Measurements from ENCODE around the gene GPR85. TPM values are rescaled to one million over a fixed set of nuclear protein-coding genes. Genes with fewer than 3 reads are reported as not detected.
"Not testable (repeated sequence)": the region's sequence is repeated elsewhere in the genome, so short reads cannot be mapped to it uniquely, and the experiment has no call there.

GPR85 gene, protein sequence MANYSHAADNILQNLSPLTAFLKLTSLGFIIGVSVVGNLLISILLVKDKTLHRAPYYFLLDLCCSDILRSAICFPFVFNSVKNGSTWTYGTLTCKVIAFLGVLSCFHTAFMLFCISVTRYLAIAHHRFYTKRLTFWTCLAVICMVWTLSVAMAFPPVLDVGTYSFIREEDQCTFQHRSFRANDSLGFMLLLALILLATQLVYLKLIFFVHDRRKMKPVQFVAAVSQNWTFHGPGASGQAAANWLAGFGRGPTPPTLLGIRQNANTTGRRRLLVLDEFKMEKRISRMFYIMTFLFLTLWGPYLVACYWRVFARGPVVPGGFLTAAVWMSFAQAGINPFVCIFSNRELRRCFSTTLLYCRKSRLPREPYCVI
- polyA plus RNA-seq (ENCODE audit: insufficient read length in 4 of 4): 1 to 10 TPM in 3 of 4 donors, under 1 TPM in 1; 0.93 to 1.6 (median 1.2) TPM

DNA sequence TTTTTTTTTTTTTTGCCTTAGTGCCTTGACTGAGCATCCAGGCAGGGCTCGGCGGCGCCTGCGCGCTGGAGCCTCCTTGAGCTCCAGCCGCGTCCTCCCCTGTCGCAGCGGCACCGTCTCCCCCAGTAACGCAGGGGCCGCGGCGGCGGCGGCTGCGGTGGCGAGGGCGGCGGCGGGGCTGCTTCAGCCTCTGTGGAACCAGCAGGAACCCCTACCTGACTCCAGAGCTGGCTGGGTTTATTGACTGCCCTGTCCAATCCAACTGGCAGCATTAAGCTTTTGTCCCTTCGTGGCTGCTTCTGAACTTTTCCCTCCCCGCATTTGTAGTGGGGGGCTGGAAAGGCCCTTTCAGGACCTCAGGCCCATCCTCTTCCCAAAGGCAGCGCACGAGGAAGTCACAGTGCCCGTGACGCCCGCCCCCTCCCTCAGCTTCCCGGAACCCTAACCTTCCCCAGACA, at the start of gene GPR85:
GPR85 (minus strand) TSS at position 397 of the 458 bp plus-strand sequence. CDS start 2,106 bp downstream, outside the sequence.
- DNase-seq (ENCODE audit: low read depth in 4 of 4, low spot score in 3 of 4): no peak

DNA sequence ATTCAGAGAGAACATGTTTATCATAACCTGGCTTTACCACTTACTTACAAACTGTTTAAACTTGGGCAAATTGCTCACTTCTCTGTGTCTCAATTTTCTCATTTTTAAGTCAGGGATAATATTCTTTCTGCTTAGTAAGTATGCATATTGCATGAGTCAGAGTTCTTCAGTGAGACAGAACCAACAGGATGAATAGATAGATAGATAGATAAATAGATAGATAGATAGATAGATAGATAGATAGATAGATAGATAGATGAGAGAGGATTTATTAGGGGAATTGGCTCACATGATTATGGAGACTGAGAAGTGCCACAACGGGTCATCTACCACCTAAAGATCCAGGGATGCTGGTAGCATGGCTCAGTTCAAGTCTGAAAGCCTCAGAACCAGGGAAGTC, 47.4 kb upstream of the GPR85 start:
- no peak for DNase-seq (ENCODE audit: low read depth in 4 of 4, low spot score in 3 of 4)

DNA sequence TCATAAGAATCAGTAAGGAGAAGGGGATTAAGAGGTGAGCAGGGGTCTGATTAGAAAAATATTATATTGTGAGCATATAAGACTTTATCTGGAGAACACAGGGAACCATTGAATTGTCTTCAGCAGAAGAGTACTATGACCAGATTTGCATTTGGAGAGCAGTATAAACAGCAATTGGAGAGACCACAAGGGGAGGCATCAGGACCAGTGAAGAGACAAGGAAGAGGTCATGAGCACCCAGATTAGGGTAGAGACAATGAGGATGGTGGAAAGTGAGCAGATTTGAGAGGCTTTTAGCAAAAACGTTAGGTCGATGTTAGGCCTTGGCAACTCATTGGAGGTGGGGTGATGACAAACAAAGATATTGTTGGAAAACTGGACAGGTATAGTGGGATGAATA, 44.7 kb upstream of the GPR85 start:
- DNase-seq (ENCODE audit: low read depth in 4 of 4, low spot score in 3 of 4): no peak

DNA sequence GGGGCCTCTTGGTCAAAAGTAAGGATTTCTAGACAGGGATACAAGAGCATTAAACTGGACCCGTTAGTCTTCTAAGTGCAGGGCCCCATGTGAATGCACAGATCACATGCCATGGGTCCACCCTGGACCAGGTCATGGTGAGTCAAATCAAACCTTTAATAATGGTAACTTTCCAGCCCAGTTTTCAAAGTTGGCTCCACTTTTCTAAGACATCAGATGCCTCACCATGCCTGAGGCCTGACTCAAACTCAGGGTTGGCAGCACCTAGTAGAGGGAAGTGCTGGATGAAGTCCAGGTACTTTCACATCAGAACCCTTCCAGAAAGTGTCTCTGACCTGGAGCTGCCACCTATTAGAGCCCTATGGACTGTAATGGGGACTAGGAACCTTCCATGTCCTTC, 41.4 kb upstream of the GPR85 start:
- no peak for DNase-seq (ENCODE audit: low read depth in 4 of 4, low spot score in 3 of 4)

DNA sequence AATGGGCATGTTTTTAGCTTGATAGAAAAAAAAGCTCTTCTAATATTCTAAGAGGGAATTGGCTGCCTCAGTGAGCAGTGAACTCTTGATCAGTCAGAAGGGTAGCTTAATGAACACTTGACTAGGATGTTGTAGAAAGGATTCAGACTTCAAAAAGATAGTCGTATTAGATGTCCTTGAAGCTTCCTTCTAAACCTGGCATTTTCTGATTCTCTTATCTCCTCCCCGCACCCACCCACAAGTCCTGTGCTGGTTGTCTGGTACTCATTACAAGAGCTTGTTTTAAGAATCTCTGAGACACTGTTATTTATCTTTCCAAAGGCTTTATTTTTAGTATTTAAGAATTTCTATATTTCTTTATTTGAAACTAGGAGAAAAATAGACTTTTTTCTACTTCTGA, 39.1 kb upstream of the GPR85 start:
- no peak for DNase-seq (ENCODE audit: low read depth in 4 of 4, low spot score in 3 of 4)

DNA sequence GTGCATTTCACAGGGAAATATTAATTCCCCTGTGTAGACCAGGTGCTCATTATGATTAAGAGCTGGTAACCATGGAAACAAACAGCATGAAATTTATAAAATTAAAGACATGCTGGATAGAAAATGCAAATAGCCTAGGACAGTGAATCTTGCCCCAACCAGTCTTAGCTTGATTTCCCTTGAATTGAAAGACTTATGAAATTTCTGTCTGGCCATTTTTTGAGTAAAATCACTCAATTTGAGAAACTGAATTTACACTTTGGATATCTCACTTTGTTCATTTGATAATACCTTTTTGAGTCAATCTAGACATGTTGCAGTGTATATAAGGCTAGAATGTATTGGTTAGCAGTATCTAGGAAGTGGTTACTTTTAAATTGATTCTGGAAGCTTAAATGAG, 36.1 kb upstream of the GPR85 start:
- no peak for DNase-seq (ENCODE audit: low read depth in 4 of 4, low spot score in 3 of 4)

DNA sequence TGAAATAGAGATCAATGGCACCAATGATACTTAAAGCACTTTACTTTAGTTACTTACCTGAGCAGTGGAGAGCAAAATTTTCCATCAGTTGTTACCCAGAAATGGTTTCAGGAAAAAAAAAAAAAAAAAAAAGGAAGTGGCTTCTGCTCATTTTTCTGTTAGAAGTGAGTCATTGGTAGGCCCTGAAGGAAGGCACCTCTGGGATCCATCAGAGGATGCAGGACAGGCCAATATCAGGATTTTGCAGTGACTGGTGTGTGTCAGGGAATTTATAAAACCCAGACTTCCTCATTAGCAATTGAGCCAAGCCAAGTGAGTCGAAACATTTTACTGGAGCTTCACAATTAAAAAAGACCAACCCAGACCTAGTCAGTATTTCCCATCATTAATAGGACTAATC, 34.0 kb upstream of the GPR85 start:
- DNase-seq (ENCODE audit: low read depth in 4 of 4, low spot score in 3 of 4): no peak

DNA sequence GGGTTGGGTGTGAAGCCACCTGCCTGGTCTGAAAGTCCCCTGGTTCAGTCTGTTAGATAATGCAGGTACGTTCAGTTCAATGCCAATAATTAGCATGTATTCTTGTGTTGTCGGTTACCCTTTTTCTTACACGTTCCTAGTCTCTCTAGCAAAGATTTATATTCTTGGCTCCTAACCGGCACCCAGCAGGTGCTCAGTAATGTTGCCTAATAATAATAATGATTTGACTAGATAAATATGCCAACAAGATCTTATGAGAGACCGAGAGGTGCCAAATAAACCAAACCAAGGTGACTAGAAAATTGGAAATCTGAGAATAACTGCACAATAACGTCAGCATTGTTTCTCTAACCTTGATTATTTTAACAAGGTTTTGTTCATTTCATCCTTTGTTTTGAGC, 32.8 kb upstream of the GPR85 start:
- DNase-seq (ENCODE audit: low read depth in 4 of 4, low spot score in 3 of 4): no peak

DNA sequence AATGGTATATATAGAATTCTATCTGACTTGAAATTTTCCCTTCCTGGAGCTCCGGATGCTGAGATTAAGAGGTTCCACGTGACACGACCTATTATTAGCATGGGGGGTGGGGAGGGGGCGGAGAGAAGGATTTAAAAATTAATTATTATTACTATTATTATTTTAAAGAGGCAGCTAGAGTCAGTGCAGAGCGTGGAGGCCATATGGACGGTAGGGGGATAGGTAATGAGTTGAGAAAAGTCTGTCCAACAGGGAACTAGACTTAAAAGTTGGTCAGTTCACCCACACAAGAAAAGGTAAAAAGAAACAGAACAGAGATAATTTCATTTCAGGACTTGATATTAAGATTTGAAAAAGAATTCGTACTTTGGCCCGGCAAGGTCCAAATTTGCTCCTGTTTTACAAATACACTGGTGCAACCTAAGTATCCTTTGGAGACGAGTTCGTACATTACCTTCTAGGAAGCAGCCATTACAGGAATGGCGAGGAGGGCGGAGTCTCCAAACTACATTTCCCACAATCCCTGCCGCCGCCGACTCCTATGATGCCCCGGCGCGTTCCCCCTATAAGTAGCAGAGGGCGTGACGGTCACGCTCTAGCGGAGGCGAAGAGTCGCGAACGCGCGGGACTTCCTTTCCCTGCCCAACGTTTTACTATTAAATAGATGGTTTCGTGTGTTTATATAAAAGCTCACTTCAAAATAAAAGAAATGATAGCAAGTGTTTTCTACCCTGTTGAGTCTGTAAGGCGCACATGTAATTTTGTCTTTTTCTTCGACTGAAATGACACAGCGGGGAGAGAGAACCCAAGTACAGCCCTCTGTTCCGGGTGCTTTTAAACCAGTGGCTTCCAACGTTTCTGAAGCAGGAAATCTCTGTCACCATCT, 31.7 kb upstream of the GPR85 start, which contains the start of gene SMIM30:
SMIM30 (minus strand) TSS at position 481 of the 886 bp plus-strand sequence. CDS start 976 bp downstream, outside the sequence.
- peak; percentile 81 to 87 (median 85) for DNase-seq (ENCODE audit: low read depth in 4 of 4, low spot score in 3 of 4)

DNA sequence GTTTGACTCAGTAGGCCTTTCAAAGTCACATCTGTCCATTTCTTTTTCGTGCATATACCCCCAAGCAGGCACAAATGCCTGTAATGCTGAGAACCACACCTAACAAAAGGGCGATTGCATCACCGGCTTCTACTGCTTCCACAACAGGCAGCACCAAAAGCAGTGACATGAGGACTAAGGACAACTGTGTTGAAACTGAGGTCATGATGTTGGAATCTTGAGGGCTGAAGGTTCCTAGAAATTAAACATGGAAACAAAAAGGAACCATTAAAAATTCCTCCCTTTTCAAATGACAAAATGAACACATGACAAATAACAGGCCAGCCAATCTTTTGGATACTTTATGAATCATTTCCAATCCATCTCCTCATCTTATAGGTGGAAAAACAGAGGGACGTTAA, 30.7 kb upstream of the GPR85 start:
- DNase-seq (ENCODE audit: low read depth in 4 of 4, low spot score in 3 of 4): not testable (repeated sequence)

DNA sequence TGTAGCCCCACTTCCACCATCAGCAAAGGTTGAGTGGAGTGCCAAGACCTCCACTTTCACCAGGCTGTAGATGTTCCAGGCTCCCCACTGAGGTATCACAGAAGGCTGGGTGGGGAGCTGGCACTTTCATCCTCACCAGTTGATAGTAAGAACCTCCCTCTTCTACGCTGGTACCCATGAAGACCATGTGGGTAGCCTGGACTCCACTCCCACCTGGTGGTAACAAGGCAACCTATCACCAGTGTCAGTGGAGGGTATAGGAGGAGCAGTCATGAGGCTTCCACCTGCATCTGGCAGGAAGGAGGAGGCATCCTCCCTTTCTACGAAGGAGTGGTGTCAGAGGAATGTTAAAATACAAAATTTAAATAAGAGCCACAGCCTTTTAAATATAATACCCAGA, 27.3 kb upstream of the GPR85 start:
- DNase-seq (ENCODE audit: low read depth in 4 of 4, low spot score in 3 of 4): no peak

DNA sequence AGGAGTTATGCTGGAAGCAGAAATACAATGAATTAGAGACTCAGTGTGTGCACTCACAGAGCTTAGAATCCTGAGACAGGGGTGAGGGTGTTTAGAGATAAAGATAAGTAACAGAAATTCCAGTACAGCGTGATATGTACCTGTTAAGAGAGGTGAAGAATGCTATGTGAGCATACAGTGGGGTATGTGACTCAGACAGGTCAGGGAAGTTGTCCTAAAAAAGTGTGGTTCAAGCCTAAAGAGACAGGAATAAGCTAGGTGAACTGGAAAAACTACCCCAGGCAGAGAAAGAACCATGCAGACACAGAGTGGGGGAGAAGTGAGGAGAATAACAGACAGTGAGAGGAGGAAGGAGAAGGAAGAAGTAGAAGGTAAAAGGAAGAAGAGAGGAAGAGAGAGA, 23.1 kb upstream of the GPR85 start:
- no peak for DNase-seq (ENCODE audit: low read depth in 4 of 4, low spot score in 3 of 4)

DNA sequence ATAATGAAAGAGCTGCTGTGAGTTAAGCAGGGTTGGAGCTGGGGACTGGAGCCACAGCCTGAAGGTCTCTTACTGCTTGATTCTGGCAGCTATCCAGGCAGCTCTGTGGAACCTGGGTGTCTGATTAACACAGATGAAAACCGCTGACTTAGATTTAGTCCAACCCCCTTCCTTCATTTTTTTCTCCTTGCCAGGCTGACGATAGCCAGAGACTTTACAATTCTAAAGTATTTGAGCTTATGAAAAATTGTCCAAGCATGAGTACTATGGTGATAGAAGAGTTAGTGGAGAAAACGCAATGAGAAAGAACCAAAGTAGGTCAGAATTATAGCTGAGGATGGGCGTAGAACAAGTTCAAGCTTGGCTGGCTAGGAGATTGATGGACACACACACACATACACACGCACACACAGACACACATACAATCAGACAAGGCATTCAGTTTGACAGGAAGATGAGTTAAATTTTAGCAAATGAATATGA, 13.5 kb upstream of the GPR85 start:
- no peak for DNase-seq (ENCODE audit: low read depth in 4 of 4, low spot score in 3 of 4)

DNA sequence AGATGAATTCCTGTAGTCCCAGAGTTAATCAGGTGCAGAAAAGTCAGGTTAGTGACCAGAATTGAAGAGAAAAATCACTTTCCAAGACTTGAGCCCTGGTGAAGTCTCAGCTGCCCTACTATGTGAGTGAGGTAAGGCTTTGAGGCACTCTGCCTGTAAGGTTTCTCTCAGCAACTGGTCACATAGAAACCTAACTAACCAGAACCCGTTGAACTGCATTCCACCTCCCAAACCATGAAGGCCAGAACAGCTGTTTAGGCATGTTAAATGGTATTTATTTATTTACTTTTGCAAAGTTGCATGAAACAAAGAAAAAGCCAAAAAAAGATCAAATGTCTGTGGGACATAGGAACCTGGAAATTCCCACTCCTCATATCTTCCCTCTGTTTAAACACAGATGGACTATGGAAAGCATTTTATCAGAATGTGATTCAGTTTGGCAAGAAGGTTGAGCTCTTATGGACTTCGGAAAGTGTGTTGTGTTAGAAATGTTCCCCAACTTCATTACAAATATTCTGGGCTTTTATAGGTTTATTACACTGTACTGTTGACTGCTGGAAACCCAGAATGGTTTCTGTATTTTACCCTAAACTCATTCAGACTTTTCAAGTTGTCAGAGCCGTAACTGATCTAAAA, 12.8 kb upstream of the GPR85 start:
- no peak for DNase-seq (ENCODE audit: low read depth in 4 of 4, low spot score in 3 of 4)

DNA sequence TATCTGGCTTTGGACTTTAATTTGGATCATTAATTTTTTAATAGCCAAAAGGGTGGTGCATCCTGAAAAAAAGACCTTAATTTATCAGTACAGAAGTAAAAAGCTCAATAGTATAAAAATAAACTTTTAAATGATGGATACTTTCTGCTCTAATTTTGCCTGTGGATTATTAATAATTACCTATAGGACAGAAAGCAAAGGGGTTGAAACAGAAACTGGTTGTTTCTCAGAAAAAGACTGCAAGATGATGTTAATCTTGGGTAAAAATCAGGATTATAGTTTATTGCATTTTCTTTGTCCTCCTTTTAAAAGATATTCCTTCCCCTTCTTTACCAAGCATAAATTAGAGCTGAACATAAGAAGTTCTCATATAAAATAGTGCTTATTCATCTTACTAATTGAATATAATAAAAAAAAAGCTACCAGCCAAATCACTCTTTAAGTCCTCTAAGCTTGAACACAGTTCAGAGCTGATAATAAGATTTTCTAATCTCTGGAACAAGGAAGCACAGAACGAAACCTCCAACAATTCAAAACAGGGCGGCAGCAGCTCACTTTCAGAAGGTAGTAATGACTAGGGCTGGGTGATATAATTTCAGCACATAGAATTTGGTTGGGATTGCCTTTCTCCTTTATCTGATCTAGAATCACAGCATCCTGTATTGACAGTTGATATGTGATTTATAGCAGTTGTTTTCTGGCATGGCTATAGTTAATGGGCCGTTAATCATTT, 8.1 kb upstream of the GPR85 start:
- no peak for DNase-seq (ENCODE audit: low read depth in 4 of 4, low spot score in 3 of 4)

DNA sequence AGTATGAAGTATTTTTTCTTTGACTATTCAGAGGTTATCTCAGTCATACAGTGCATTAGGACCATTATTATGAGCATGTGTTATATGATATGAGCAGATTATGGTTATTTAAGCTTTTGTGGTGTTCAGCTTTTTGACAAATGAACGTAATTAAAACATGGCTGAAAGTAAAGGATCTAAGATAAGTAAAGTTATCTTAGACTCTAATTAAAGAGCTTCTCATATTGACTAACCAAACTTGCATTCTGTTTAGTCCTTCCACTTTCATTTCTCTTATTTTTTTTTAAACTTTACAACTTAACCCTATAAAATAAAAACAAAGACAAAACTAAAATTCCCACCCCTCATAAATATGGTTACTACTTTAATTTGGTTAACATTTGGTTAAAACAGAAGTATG, 6.9 kb upstream of the GPR85 start:
- no peak for DNase-seq (ENCODE audit: low read depth in 4 of 4, low spot score in 3 of 4)

DNA sequence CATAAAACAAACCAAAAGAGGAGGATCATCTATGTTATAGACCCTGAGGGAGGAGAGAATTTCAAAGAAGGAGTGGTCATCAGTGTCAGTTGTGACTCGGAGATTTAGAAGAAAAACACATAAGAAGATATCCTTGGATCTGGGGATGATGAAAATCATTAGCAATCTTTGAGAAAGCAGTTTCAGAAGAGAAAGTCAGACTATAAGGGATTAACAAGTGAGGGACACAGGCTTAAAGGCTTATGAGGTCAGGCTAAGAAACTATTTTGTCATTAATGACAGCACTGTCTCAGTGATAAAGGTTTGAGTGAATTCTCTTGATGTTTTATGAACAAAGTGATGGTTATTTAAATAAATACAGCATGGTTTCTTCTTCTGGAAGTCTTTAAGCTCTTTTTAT, 6.1 kb upstream of the GPR85 start:
- DNase-seq (ENCODE audit: low read depth in 4 of 4, low spot score in 3 of 4): no peak

DNA sequence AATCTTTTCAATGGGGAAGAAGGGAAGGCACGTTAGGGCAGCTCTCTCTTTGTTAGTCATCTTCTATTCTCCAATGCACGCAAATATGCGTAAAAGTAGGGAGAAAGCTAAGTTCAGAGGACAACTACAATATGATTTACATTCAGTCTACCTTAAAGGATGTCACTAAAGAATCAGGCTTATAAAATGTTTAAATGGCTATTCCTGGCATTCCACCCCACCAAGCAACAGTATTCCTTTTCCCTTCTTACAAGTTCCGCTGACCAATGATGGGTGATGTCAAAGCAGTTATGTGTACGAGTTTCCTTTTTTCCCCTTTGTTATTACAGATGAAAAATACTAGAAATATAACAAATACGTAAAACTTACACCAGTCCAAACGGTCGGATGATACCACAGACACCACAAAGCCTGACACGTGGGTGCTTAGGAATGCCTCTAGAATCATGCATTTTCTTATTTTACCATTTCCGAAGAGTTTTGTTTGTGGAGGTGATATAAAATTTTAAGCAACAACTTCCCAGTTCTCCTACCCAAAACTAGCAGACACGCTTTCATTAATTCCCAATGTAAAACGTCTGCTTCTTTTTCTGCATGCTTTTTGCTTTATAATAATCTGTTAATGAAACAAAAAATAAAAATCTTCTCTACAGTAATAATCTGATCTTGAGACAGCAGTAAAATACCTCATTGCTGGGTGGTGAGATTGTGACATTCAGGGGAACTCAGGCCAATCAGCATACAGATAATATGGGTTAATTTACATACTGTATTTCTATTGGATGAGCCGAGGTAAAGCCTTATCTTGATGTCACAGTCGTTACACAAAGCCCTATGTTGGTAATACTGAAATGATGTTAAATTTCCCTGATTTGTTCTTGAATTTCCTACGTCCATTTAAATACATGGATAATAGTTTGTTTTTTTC, 708 bp upstream of the GPR85 start:
- no peak for DNase-seq (ENCODE audit: low read depth in 4 of 4, low spot score in 3 of 4)

DNA sequence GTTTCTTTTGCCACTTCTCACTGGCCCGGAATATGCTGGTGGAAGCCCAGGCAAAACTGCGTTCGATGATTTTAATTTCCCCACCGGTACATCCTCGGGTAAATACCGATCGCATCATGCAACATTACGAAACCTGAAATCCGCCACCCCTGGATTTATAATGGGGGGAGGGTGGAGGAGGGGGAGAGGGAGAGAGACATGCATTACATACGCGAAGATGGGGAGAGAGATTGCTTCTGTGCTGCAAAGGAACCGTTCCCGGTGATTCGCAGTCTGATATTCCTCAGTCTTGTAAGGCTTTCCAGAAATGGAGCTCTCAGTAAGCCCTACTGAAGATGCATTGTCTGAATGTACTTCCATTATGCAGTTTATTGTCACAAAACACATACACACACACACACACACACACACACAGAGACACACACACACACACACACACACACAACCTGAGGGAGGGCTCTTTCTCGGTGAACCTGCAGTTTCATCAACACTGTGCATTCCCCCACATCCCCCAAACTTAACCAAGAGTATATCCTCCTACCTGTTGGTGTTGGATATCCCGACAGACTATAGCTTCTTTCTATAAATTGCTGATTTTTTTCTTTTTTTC, 741 bp downstream of the GPR85 start:
- DNase-seq (ENCODE audit: low read depth in 4 of 4, low spot score in 3 of 4): no peak
